ENCODE results near the gene TAL2.

GRCh38 chr9:105690742-105691141, 28.5 kb downstream of the TAL2 start:
- TF ChIP-seq EP300 (IDR thresholded peaks at IDR 0.05) (no peak), POLR2AphosphoS5 (IDR thresholded peaks at IDR 0.05) (no peak)

Data from esophagus muscularis mucosa (tissue), 3 donors.